Skeletal muscle satellite cell (primary cell): Measurements from ENCODE around the gene SYNGAP1.

Experiments used
- H3K27me3 ChIP-seq: 2 replicates; pipeline ENCODE4 v1.7.0; 2013; ENCODE audit warnings: low read length; ENCODE audit not compliant: control insufficient read depth, insufficient read depth
- H3K36me3 ChIP-seq: 2 replicates; pipeline ENCODE4 v1.7.0; 2013; ENCODE audit warnings: mild to moderate bottlenecking, control low read depth, low read length; ENCODE audit not compliant: insufficient read depth
- H3K4me1 ChIP-seq: 2 replicates; pipeline ENCODE4 v1.7.0; 2013; ENCODE audit warnings: low read length; ENCODE audit not compliant: control insufficient read depth, insufficient read depth
- H3K4me2 ChIP-seq: 2 replicates; pipeline ENCODE4 v1.7.0; 2013; ENCODE audit warnings: mild to moderate bottlenecking, low read length
- H3K4me3 ChIP-seq: 2 replicates; pipeline ENCODE4 v1.7.0; 2013; ENCODE audit warnings: low read length
- H3K9ac ChIP-seq: 2 replicates; pipeline ENCODE4 v1.7.0; 2013; ENCODE audit warnings: mild to moderate bottlenecking, low read depth, low read length, moderate library complexity
- H3K9me3 ChIP-seq: replicated peaks from 2 replicates; pipeline ENCODE4 v1.7.0; 2013; ENCODE audit warnings: mild to moderate bottlenecking, control low read depth, low read length

SYNGAP1 gene

GRCh38 chr6:33433544-33434191, 13.8 kb downstream of the SYNGAP1 start:
- Histone ChIP-seq H3K4me3 (no peak overlapping the region), H3K27me3 (no peaks in the 10 kb centered on the region), H3K36me3 (peaks cover 25% of the 10 kb centered on the region), H3K4me1 (peaks cover 8% of the 10 kb centered on the region), H3K9me3 (no peaks in the 10 kb centered on the region), H3K9ac (no peak overlapping the region), H3K4me2 (no peak overlapping the region)

- Histone ChIP-seq H3K4me3 (no peak overlapping the region), H3K27me3 (no peaks in the 10 kb centered on the region), H3K4me1 (no peaks in the 10 kb centered on the region), H3K9me3 (no peaks in the 10 kb centered on the region), H3K36me3 (peaks cover 25% of the 10 kb centered on the region), H3K4me2 (no peak overlapping the region), H3K9ac (no peak overlapping the region)
Observed at GRCh38 chr6:33434961-33435360, 15.1 kb downstream of the SYNGAP1 start.

GRCh38 chr6:33437666-33438065, 17.8 kb downstream of the SYNGAP1 start:
- Histone ChIP-seq H3K27me3 (no peaks in the 10 kb centered on the region), H3K36me3 (peaks cover 36% of the 10 kb centered on the region), H3K9ac (no peak overlapping the region), H3K4me1 (no peaks in the 10 kb centered on the region), H3K4me2 (no peak overlapping the region), H3K9me3 (no peaks in the 10 kb centered on the region), H3K4me3 (no peak overlapping the region)

GRCh38 chr6:33438978-33439594, 19.2 kb downstream of the SYNGAP1 start:
- Histone ChIP-seq H3K27me3 (no peaks in the 10 kb centered on the region), H3K4me3 (no peak overlapping the region), H3K9me3 (no peaks in the 10 kb centered on the region), H3K4me2 (no peak overlapping the region), H3K9ac (no peak overlapping the region), H3K4me1 (no peaks in the 10 kb centered on the region), H3K36me3 (peaks cover 37% of the 10 kb centered on the region)

- H3K4me2 ChIP-seq = no peak overlapping the region
- H3K4me3 ChIP-seq = no peak overlapping the region
- peaks cover 41% of the 10 kb centered on the region for H3K36me3 ChIP-seq
- no peaks in the 10 kb centered on the region for H3K9me3 ChIP-seq
- no peaks in the 10 kb centered on the region for H3K27me3 ChIP-seq
- H3K4me1 ChIP-seq = no peaks in the 10 kb centered on the region
- no peak overlapping the region for H3K9ac ChIP-seq
Observed at GRCh38 chr6:33439956-33440648, 20.2 kb downstream of the SYNGAP1 start.

- Histone ChIP-seq H3K9ac (no peak overlapping the region), H3K4me2 (no peak overlapping the region), H3K36me3 (peaks cover 35% of the 10 kb centered on the region), H3K4me1 (no peaks in the 10 kb centered on the region), H3K4me3 (no peak overlapping the region), H3K9me3 (no peaks in the 10 kb centered on the region), H3K27me3 (no peaks in the 10 kb centered on the region)
Observed at GRCh38 chr6:33440649-33441309, 20.9 kb downstream of the SYNGAP1 start.

- Histone ChIP-seq H3K9ac (no peak overlapping the region), H3K4me3 (no peak overlapping the region), H3K36me3 (peaks cover 32% of the 10 kb centered on the region), H3K9me3 (no peaks in the 10 kb centered on the region), H3K4me1 (no peaks in the 10 kb centered on the region), H3K27me3 (no peaks in the 10 kb centered on the region), H3K4me2 (no peak overlapping the region)
Observed at GRCh38 chr6:33441457-33441856, 21.6 kb downstream of the SYNGAP1 start.

- Histone ChIP-seq H3K36me3 (peaks cover 28% of the 10 kb centered on the region), H3K4me3 (no peak overlapping the region), H3K27me3 (no peaks in the 10 kb centered on the region), H3K4me1 (no peaks in the 10 kb centered on the region), H3K4me2 (no peak overlapping the region), H3K9me3 (no peaks in the 10 kb centered on the region), H3K9ac (no peak overlapping the region)
Observed at GRCh38 chr6:33442283-33442682, 22.4 kb downstream of the SYNGAP1 start.

GRCh38 chr6:33443025-33443424, 23.2 kb downstream of the SYNGAP1 start:
- Histone ChIP-seq H3K4me1 (no peaks in the 10 kb centered on the region), H3K27me3 (no peaks in the 10 kb centered on the region), H3K9me3 (no peaks in the 10 kb centered on the region), H3K9ac (no peak overlapping the region), H3K4me2 (no peak overlapping the region), H3K36me3 (peaks cover 30% of the 10 kb centered on the region), H3K4me3 (no peak overlapping the region)

GRCh38 chr6:33443619-33444504, 24.0 kb downstream of the SYNGAP1 start:
- Histone ChIP-seq H3K9ac (no peak overlapping the region), H3K27me3 (no peaks in the 10 kb centered on the region), H3K9me3 (no peaks in the 10 kb centered on the region), H3K4me3 (no peak overlapping the region), H3K4me2 (no peak overlapping the region), H3K36me3 (peaks cover 25% of the 10 kb centered on the region), H3K4me1 (no peaks in the 10 kb centered on the region)

- Histone ChIP-seq H3K4me2 (no peak overlapping the region), H3K36me3 (peaks cover 25% of the 10 kb centered on the region), H3K9ac (no peak overlapping the region), H3K9me3 (no peaks in the 10 kb centered on the region), H3K4me1 (no peaks in the 10 kb centered on the region), H3K27me3 (no peaks in the 10 kb centered on the region), H3K4me3 (no peak overlapping the region)
Observed at GRCh38 chr6:33445119-33445603, 25.3 kb downstream of the SYNGAP1 start.
